ENCODE results near the gene CAPS.

DNA sequence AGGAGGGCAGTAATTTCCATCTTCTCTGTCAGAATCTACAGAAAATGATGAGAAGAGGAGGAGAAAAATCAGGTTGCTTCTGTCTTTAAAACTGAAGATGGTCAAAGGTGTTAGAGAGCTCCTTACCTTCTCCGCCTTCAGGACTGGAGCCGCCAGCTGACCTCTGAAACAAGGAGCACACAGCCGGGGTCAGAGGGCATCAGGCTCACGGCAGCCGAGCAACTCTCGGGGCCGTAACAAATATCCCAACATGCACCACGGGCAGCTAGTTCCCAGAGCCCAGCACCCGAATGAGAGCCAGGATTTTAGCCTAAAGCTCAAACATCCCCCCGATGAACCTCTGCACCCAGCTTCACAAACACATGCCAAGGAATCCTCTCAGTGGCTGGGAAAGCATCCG lies 27.6 kb downstream of the CAPS start:
- TF ChIP-seq POLR2A (IDR thresholded peaks at IDR 0.05) = no peak
- TF ChIP-seq, protein P1, sequence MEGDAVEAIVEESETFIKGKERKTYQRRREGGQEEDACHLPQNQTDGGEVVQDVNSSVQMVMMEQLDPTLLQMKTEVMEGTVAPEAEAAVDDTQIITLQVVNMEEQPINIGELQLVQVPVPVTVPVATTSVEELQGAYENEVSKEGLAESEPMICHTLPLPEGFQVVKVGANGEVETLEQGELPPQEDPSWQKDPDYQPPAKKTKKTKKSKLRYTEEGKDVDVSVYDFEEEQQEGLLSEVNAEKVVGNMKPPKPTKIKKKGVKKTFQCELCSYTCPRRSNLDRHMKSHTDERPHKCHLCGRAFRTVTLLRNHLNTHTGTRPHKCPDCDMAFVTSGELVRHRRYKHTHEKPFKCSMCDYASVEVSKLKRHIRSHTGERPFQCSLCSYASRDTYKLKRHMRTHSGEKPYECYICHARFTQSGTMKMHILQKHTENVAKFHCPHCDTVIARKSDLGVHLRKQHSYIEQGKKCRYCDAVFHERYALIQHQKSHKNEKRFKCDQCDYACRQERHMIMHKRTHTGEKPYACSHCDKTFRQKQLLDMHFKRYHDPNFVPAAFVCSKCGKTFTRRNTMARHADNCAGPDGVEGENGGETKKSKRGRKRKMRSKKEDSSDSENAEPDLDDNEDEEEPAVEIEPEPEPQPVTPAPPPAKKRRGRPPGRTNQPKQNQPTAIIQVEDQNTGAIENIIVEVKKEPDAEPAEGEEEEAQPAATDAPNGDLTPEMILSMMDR (IDR thresholded peaks at IDR 0.05) = no peak
- TF ChIP-seq EP300 (IDR thresholded peaks at IDR 0.05) = no peak
